ENCODE measurements around the gene KRT79. TPM values are rescaled to one million over a fixed set of nuclear protein-coding genes. Genes with fewer than 3 reads are reported as not detected.

Gene KRT79
- polyA plus RNA-seq, 3 donors, result not detected

DNA sequence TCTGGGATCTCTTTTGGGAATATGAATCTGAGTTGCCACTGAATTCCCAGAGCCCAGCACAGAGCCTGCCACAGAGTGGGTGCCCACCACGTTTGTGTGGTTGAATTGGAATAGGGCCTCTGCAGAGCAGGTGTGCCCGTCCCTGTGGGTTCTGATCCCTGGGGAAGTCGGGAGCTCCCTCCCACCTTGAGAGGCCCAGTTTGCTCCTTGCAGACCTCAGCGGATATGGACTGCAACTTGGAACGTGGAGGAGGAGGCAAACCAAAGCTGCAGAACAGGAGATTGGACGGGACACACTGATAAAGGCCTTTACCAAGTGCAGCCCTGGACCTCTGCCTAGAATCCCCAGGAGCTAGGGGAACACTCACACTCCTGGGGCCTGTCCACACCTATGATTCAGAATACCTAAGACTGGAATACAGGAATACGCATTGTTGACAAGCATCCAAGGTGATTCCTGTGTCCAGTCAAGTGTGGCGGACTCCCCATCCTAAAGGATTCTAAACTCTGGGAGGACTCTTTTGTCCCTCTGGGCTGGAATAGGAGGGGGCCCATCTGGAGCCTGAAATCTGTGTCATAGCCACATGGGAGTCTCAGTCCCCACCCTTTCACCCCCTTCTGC is 59.4 kb downstream of the KRT79 start:
- DNase-seq (ENCODE audit: low read depth in 3 of 3, low spot score in 2 of 3), result no peak

DNA sequence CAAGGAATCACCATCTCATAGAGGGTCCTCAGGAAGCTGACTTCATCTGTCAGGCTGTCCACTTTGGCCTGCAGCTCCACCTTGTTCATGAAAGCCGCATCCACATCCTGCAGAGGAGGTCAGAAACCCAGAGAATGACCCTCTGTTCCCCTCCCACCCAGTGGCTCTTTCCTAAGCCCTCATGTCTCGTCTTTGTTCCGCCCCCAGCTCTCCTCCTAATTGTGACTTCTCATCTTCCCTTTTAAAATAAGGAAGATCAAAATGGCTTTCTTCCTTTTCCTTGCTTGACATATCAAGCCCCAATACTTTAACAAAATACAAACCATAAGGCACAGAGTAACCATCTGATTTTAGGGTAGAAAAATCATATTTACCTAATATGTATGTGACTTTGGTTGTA is 61.3 kb downstream of the KRT79 start:
- no peak for DNase-seq (ENCODE audit: low read depth in 3 of 3, low spot score in 2 of 3)

GRCh38 chr12:52772188-52772587 is 61.9 kb downstream of the KRT79 start:
- DNase-seq (ENCODE audit: low read depth in 3 of 3, low spot score in 2 of 3), result no peak

DNA sequence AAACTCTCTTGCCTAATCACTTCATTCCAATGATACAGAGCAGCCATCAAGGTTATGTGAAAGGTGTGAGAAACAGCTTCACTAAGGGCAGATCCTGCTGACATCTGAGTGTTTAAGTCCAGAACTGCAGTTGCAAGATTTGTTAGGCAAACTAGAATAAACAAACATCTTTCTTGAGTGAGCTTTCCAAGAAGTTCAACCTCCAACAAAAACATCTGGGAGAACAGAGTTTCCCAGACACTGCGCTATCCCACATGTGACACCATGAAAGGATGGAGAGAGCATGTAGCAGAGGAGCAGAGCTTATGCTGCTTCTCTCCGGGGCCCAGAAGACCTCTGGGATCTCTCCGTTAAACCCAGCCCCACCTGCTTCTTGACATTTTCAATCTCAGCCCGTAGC is 62.6 kb downstream of the KRT79 start:
- DNase-seq (ENCODE audit: low read depth in 3 of 3, low spot score in 2 of 3), result no peak

Other genes with a start within 250 kb of the KRT79 start
- not detected for gene KRT72, start 232.8 kb downstream of the KRT79 start, polyA plus RNA-seq (ENCODE audit: insufficient read length in 3 of 3)
- gene KRT73, start 215.8 kb downstream of the KRT79 start, polyA plus RNA-seq (ENCODE audit: insufficient read length in 3 of 3), result not detected
- gene KRT2, start 182.1 kb downstream of the KRT79 start, polyA plus RNA-seq (ENCODE audit: insufficient read length in 3 of 3), result not detected
- gene KRT1, start 153.9 kb downstream of the KRT79 start, polyA plus RNA-seq (ENCODE audit: insufficient read length in 3 of 3), result under 1 TPM; 0.19 to 0.45 (median 0.31) TPM
- not detected for gene KRT77, start 130.8 kb downstream of the KRT79 start, polyA plus RNA-seq (ENCODE audit: insufficient read length in 3 of 3)
- not detected for gene KRT76, start 57.0 kb downstream of the KRT79 start, polyA plus RNA-seq (ENCODE audit: insufficient read length in 3 of 3)
- gene KRT3, start 38.2 kb downstream of the KRT79 start, polyA plus RNA-seq (ENCODE audit: insufficient read length in 3 of 3), result not detected
- gene KRT4, start 20.2 kb downstream of the KRT79 start, polyA plus RNA-seq (ENCODE audit: insufficient read length in 3 of 3), result 1 to 10 TPM in 1 of 3 donors, under 1 TPM in 2; 0.35 to 1.1 (median 0.54) TPM
- gene KRT78, start 14.7 kb upstream of the KRT79 start, polyA plus RNA-seq (ENCODE audit: insufficient read length in 3 of 3), result not detected
- gene KRT8, start 70.8 kb upstream of the KRT79 start, polyA plus RNA-seq (ENCODE audit: insufficient read length in 3 of 3), result 100 to 1,000 TPM; 214 to 309 (median 270) TPM
- gene KRT18, start 114.8 kb upstream of the KRT79 start, polyA plus RNA-seq (ENCODE audit: insufficient read length in 3 of 3), result 100 to 1,000 TPM; 155 to 179 (median 172) TPM
- gene EIF4B, start 172.1 kb upstream of the KRT79 start, polyA plus RNA-seq (ENCODE audit: insufficient read length in 3 of 3), result 100 to 1,000 TPM; 526 to 581 (median 533) TPM
- gene TNS2, start 215.8 kb upstream of the KRT79 start, polyA plus RNA-seq (ENCODE audit: insufficient read length in 3 of 3), result 10 to 100 TPM; 66.1 to 78.2 (median 76.8) TPM
- 10 to 100 TPM; 17.1 to 19.2 (median 18.0) TPM for gene SPRYD3, start 245.1 kb upstream of the KRT79 start, polyA plus RNA-seq (ENCODE audit: insufficient read length in 3 of 3)

Data from right renal cortex interstitium (tissue), 3 donors.